GM19397 (cell line): ENCODE measurements around the gene SIN3A.
A peak's percentile ranks its signal among the peaks of the same experiment; 100 is the strongest.
"Not testable (repeated sequence)": the region's sequence is repeated elsewhere in the genome, so short reads cannot be mapped to it uniquely, and the experiment has no call there.

Experiments
- ATAC-seq: cut with Tn5 transposase; IDR thresholded peaks from one replicate; pipeline ENCODE4 v1.9.1; 2021; ENCODE audit warnings: mild to moderate bottlenecking, moderate library complexity; ENCODE audit not compliant: unreplicated experiment

Gene SIN3A

DNA sequence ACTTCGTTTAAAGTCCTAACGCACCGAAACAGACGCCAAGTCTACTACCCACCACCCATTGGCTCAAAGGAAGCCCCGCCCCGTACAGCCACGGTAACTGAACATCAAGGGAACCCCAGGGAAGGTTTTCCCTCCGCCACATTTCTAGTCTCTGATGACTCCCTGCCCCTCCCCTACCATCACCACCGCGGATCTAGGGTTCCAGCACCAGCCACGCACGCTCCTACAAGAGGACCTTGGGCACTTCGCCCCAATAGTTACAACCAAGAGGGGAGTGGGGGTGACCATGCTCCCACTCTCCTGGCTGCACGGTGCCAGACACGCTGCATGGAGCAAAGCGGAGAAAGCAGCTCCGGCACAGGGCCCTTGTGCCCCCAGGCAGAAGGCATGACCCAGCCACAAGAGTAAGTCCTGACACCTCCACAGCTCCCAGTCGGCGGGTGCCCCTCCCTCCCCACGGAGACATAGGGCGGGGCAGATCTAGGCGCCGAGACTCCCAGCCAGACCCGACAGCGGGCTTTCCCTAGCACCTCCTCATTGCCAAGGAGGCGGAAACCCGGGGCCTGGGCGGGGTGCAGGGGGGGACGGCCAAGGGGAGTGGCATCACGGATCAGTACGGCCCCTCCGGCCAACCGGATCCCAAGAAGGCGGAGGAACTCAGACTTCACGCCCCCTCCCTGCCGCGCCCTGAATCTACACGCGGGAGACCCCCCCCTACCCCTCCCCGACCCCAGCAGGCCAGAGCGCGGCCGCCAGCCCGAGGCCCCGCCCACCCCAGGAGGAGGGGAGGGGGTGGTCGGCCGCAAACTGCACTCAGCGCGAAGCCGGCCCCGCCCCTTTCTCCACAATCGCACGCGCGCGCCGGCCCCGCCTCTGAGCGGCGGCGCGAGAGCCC lies 936 bp downstream of the SIN3A start:
- peak; percentile 16 for ATAC-seq

DNA sequence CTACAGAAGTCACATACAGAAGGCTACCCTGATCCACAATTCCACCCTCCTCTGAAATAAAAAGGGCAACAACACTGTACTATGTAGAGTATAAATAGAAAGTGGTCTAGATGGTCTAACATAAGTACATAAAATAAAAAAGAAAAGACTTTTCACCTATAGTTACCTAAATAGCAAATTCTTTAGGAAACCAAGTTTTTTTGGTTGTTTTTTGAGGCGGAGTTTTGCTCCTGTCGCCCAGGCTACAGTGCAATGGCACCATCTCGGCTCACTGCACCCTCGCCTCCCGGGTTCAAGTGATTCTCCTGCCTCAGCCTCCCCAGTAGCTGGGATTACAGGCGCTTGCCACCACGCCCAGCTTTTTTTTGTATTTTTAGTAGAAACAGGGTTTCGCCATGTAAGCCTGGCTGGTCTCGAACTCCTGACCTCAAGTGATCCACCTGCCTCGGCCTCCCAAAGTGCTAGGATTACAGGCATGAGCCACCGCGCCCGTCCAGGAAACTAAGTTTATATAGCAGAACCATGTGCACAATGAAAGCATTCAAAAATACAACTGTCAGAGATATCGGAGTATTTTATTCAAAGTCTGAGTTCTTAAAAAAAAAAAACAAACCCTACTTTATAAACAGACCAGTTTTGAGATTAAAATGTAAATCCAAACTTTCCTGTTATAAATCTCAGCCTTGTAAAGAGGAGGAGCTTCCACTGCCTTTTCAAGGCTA lies 1.7 kb downstream of the SIN3A start:
- ATAC-seq = no peak

- not testable (repeated sequence) for ATAC-seq
These were observed 3.3 kb downstream of the SIN3A start for GRCh38 chr15:75448171-75448570.

- no peak for ATAC-seq
These were observed 5.3 kb downstream of the SIN3A start for GRCh38 chr15:75446151-75446550.

- ATAC-seq = not testable (repeated sequence)
These were observed 6.2 kb downstream of the SIN3A start for GRCh38 chr15:75445324-75445723.

- not testable (repeated sequence) for ATAC-seq
These were observed 7.5 kb downstream of the SIN3A start for GRCh38 chr15:75443972-75444453.

DNA sequence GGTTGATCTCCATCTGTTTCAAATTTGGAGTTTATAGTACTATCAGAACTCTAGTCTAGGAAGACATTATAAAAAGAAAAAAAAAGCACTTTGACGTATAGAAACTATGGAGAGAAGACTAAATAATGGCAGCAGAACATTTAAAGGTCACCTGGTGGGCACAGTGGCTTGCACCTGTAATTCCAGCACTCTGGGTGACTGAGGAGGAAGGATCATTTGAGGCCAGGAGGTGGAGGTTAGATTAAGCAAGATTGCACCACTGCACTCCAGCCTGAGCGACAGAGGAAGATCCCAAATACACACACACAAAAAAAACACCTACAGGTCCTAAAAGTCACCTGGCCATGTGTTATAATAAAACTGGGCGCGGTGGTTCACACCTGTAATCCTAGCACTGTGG lies 13.8 kb downstream of the SIN3A start:
- ATAC-seq = no peak

- no peak for ATAC-seq
These were observed 14.6 kb downstream of the SIN3A start for GRCh38 chr15:75436881-75437280.

DNA sequence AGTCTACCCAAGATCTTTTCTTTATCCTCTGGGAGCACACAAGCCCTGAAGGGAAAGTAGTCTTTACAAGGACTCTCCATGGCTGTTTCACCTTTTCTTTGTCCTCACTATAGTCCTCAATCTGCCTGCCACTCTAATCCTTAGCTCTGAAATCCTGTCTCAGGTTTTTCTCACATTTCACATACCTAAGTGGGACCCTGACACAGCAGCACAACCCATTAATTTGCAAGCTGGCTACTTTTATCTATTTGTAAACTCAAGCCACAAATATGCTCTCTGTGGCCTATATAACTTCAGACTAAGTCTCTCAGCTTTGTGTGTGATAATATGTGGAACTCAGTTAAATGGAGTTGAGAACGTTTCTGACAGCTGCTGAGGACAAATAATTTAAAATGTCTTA lies 19.8 kb downstream of the SIN3A start:
- no peak for ATAC-seq

DNA sequence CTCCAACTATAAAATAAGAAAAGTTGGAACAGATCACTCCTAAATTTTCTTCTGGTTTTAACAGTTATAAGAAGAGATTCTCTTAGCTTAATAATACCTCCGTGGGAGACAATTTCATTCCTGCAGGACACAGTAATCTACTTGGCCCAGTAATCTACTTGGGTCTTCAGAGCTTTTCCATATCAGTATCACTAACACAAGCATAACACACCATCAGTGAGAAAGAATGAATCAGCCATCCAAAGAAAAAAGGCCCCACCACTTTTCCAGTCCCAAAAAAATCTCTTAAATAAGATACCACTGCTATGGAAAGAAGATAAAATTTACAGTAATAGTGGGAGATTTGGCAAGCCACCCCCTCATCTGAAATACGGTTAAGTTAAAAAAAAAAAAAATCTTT lies 20.2 kb downstream of the SIN3A start:
- ATAC-seq = no peak

DNA sequence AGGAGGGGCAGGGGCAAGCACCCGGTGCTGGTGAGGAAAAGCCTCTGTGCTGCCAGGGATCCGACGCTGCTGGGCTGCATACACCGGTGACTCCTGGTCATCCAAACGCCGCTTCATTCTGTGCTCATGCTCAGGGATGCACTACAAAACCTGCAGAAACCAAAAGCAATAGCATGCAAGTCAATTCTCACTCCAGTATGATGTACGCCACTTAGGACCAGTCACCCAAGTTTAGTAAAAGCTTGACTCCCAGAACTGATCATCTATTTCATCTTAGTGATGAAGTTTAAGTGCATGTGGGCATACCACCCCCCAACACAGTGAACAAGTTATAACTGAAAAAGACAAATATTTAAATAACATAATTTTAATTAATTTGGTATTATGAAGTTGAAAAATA lies 21.2 kb downstream of the SIN3A start:
- no peak for ATAC-seq

DNA sequence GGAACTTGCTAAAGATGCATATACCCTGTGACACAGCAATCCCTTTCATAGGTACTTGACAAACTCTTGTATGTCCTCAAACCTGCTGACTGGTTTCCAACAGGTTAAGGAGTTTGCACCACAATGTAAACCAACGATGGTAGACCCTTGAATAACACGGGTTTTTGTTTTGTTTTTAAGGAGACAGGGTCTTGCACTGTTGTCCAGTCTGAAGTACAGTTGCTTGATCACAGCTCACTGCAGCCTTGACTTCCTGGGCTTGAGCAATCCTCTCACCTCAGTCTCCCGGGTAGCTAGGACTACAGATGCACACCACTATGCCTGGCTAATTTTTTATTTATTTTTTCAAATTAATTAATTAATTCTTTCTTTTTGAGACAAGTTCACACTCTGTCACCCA lies 23.3 kb downstream of the SIN3A start:
- ATAC-seq = no peak

- ATAC-seq = no peak
These were observed 25.5 kb downstream of the SIN3A start for GRCh38 chr15:75425966-75426500.

DNA sequence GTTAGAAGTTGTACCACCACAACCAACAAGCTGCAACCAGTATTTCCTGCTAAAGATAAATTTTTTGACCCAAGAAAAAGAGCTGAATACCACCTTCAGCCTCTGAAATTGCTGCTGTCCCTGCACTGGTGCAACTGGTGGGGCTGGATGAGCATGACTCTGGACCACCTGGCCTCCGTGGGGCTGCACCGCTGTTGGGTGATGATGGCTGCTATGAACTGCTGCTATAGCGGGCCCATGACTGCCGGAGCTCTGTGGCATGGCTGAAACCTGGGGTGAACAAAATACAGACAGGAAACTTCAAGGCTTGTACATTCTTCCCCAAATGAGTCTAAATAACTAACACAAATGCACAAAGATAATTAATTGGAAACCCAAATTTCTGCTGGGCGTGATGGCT lies 28.9 kb downstream of the SIN3A start:
- no peak for ATAC-seq

GRCh38 chr15:75420698-75421097 lies 30.8 kb downstream of the SIN3A start:
- no peak for ATAC-seq

GRCh38 chr15:75416584-75416983 lies 34.9 kb downstream of the SIN3A start:
- no peak for ATAC-seq

DNA sequence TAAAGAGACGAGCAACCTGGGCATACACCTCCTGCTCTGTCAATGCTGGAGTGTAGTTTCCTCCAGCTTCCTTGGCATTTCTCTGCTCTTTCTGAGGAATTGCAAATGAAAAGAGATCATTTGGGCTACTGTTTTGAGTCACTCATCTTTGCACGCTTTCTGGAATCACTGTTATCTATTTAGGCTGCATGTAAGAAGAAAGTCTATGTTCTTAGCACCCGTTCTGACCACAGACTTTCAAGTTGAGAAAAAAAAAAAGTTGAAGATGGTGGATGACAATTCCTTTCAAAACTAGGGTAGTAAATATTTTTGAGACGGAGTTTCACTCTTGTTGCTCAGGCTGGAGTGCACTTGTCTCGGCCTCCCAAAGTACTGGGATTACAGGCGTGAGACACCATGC lies 41.3 kb downstream of the SIN3A start:
- ATAC-seq = no peak

- no peak for ATAC-seq
These were observed 44.4 kb downstream of the SIN3A start for GRCh38 chr15:75407083-75407482.

GRCh38 chr15:75403892-75404291 lies 47.6 kb downstream of the SIN3A start:
- ATAC-seq = no peak

GRCh38 chr15:75397494-75397893 lies 54.0 kb downstream of the SIN3A start:
- ATAC-seq = no peak

DNA sequence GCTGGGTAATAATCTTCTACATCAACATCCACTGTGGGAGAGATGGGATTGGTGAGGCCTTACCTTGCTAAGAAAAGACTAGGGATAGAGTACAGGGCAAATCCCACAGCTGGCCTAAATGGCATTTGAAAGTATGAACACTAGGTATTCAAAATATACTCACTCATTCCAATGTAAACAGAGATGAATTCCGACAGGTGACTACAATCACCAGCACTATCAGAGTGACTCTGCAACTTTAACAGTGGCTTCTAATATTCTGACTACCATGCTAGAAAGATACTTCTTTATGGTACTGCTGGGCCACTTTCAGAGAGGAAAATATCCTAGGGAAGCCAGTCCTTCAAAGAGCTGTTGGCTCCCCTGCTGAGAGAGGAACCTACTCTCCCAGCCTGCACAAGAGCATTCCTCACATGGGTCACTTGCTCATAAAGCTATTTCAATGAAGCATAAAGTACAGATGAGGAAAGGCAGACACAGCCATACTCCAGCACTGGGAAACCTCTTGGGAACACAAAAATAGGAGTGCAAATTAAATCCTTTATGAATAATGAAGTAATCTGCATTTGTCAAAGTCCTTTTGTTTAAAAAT lies 61.6 kb downstream of the SIN3A start:
- ATAC-seq = no peak
